H1 (cell line): ENCODE data around the gene BTK. TPM values are rescaled to one million over a fixed set of nuclear protein-coding genes. Genes with fewer than 3 reads are reported as not detected.

Experiments used
- CHD1 ChIP-seq: IDR thresholded peaks from 2 replicates; pipeline ENCODE4 v1.6.1; 2012; ENCODE audit warnings: low read depth, low read length, improper control_type of control experiment
- EGR1 ChIP-seq: IDR thresholded peaks from 2 replicates; pipeline ENCODE4 v1.6.1; 2011; ENCODE audit warnings: low read depth, low read length, borderline replicate concordance
- FOSL1 ChIP-seq: IDR thresholded peaks from 2 replicates; pipeline ENCODE4 v1.6.1; 2011; ENCODE audit warnings: mild to moderate bottlenecking, low read depth, low read length, moderate library complexity; ENCODE audit not compliant: insufficient read depth
- PHF8 ChIP-seq: fragments of 200-600 bp; sonication (generic); conservative IDR thresholded peaks from 2 replicates; pipeline ENCODE4 v1.7.1; 2012; ENCODE audit warnings: low read depth, mild to moderate bottlenecking, inconsistent platforms, low read length, moderate library complexity
- POLR2A ChIP-seq, 2 experiments: IDR thresholded peaks; 1 replicate in 1 of 2; 2 replicates in 1 of 2; pipeline ENCODE4 v1.6.1; 2011; ENCODE audit warnings: low read depth in 2 of 2, low read length in 2 of 2, mild to moderate bottlenecking in 2 of 2; ENCODE audit errors: control extremely low read depth in 1 of 2
- POLR2AphosphoS5 ChIP-seq: IDR thresholded peaks from 2 replicates; pipeline ENCODE4 v1.6.1; 2011; ENCODE audit warnings: low read depth, low read length
- TAF7 ChIP-seq: optimal IDR thresholded peaks from 2 replicates; pipeline ENCODE3; 2011; ENCODE audit warnings: low read depth, mild to moderate bottlenecking, inconsistent platforms, low read length, moderate library complexity, borderline replicate concordance
- ZNF274 ChIP-seq: IDR thresholded peaks from 2 replicates; pipeline ENCODE4 v1.7.0; 2012; ENCODE audit warnings: low read length, borderline replicate concordance; ENCODE audit errors: extremely low read depth
- polyA plus RNA-seq, 7 experiments: library from polyadenylated mRNA; depleted of rRNA in 3 of 7; stranded (reverse) in 5 of 7; unstranded in 2 of 7; fragments of >200 nt in 5 of 7; fragments of 200-250 nt in 2 of 7; gene quantifications; 1 replicate in 5 of 7; 2 replicates in 1 of 7; 4 replicates in 1 of 7; pipeline versions ENCODE4 v1.2.1 to v1.2.3, GENCODE V29; 2011 to 2013; ENCODE audit warnings: missing spikeins in 2 of 7, mixed read lengths in 2 of 7
- total RNA-seq: library from RNA; stranded (reverse); fragmentation: NEBNext Ultra II Directional; extraction: Animal tissue kit (Norgen Biotek cat#: 25700); gene quantifications from 2 replicates; pipeline ENCODE4 v1.2.1, GENCODE V29; 2021
- TF ChIP-seq, protein P1 (sequence below): fragments of 300-600 bp; sonication (generic); IDR thresholded peaks from 2 replicates; pipeline ENCODE4 v1.7.1; 2012; ENCODE audit warnings: low read length, moderate library complexity, mild to moderate bottlenecking, inconsistent platforms; ENCODE audit not compliant: insufficient replicate concordance

The BTK gene
- total and polyA plus RNA-seq, 2 of the 8 experiments (the other 6 are each of a cell fraction or from before 2014, with no cell fraction given), result 0.06 to 0.20 TPM

DNA sequence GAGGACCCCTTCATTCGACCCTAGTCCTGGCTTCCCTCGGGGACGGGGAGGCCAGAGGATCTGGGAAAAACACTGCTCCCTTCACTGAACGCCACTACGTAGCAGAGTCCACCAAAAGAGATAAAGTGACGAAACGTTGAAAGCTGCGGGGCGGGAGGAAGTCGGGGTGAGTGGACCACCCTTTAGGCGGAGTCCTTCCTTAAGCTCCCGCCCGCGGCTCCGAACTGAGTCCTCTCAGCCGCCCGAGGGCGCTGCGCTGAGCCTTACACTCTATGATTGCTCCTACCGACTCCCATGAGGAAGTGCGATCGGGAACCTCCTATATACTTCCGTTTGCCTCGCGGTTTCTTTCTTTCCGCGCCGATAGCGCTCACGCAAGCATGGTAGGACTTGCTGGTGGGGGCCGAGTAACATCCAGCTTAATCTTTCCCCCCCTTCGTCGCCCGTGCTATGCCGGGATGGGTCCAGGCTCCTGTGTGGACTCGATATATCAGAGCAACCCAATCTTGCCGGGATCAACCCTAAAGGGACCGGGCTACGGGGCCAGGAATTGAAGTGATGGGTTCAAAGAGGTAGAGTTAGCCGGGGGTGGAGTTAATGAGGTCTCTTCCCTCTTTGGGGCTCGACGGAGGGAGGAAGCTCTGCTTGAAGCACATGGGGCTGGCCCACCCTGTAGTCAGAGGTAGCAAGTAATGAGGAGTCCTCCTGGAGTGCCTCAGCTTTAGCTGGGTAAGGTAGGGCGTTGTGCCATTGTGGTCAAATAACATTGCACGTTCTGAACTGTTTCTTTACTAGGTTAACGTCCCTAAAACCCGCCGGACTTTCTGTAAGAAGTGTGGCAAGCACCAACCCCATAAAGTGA is 4.9 kb upstream of the BTK start, which contains the start of gene RPL36A (continued):
- TF ChIP-seq PHF8, result peak; percentile 83
- TF ChIP-seq POLR2A (IDR thresholded peaks at IDR 0.05; ENCODE audit: control extremely low read depth in 1 of 2, low read depth in 2 of 2, low read length in 2 of 2), result peak; percentile 97 to 98
- TF ChIP-seq, protein P1, sequence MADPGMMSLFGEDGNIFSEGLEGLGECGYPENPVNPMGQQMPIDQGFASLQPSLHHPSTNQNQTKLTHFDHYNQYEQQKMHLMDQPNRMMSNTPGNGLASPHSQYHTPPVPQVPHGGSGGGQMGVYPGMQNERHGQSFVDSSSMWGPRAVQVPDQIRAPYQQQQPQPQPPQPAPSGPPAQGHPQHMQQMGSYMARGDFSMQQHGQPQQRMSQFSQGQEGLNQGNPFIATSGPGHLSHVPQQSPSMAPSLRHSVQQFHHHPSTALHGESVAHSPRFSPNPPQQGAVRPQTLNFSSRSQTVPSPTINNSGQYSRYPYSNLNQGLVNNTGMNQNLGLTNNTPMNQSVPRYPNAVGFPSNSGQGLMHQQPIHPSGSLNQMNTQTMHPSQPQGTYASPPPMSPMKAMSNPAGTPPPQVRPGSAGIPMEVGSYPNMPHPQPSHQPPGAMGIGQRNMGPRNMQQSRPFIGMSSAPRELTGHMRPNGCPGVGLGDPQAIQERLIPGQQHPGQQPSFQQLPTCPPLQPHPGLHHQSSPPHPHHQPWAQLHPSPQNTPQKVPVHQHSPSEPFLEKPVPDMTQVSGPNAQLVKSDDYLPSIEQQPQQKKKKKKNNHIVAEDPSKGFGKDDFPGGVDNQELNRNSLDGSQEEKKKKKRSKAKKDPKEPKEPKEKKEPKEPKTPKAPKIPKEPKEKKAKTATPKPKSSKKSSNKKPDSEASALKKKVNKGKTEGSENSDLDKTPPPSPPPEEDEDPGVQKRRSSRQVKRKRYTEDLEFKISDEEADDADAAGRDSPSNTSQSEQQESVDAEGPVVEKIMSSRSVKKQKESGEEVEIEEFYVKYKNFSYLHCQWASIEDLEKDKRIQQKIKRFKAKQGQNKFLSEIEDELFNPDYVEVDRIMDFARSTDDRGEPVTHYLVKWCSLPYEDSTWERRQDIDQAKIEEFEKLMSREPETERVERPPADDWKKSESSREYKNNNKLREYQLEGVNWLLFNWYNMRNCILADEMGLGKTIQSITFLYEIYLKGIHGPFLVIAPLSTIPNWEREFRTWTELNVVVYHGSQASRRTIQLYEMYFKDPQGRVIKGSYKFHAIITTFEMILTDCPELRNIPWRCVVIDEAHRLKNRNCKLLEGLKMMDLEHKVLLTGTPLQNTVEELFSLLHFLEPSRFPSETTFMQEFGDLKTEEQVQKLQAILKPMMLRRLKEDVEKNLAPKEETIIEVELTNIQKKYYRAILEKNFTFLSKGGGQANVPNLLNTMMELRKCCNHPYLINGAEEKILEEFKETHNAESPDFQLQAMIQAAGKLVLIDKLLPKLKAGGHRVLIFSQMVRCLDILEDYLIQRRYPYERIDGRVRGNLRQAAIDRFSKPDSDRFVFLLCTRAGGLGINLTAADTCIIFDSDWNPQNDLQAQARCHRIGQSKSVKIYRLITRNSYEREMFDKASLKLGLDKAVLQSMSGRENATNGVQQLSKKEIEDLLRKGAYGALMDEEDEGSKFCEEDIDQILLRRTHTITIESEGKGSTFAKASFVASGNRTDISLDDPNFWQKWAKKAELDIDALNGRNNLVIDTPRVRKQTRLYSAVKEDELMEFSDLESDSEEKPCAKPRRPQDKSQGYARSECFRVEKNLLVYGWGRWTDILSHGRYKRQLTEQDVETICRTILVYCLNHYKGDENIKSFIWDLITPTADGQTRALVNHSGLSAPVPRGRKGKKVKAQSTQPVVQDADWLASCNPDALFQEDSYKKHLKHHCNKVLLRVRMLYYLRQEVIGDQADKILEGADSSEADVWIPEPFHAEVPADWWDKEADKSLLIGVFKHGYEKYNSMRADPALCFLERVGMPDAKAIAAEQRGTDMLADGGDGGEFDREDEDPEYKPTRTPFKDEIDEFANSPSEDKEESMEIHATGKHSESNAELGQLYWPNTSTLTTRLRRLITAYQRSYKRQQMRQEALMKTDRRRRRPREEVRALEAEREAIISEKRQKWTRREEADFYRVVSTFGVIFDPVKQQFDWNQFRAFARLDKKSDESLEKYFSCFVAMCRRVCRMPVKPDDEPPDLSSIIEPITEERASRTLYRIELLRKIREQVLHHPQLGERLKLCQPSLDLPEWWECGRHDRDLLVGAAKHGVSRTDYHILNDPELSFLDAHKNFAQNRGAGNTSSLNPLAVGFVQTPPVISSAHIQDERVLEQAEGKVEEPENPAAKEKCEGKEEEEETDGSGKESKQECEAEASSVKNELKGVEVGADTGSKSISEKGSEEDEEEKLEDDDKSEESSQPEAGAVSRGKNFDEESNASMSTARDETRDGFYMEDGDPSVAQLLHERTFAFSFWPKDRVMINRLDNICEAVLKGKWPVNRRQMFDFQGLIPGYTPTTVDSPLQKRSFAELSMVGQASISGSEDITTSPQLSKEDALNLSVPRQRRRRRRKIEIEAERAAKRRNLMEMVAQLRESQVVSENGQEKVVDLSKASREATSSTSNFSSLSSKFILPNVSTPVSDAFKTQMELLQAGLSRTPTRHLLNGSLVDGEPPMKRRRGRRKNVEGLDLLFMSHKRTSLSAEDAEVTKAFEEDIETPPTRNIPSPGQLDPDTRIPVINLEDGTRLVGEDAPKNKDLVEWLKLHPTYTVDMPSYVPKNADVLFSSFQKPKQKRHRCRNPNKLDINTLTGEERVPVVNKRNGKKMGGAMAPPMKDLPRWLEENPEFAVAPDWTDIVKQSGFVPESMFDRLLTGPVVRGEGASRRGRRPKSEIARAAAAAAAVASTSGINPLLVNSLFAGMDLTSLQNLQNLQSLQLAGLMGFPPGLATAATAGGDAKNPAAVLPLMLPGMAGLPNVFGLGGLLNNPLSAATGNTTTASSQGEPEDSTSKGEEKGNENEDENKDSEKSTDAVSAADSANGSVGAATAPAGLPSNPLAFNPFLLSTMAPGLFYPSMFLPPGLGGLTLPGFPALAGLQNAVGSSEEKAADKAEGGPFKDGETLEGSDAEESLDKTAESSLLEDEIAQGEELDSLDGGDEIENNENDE, result no peak
- peak; percentile 96 for TF ChIP-seq POLR2AphosphoS5
- peak; percentile 97 for TF ChIP-seq TAF7
- TF ChIP-seq ZNF274, result no peak
- peak; percentile 14; the same call in 1 of the 2 replicates for TF ChIP-seq CHD1
- TF ChIP-seq FOSL1, result no peak
- peak; percentile 10; the same call in 1 of the 2 replicates for TF ChIP-seq EGR1
